GM18507 (cell line): ENCODE measurements around the gene SLC38A6.
"Not testable (repeated sequence)": the region's sequence is repeated elsewhere in the genome, so short reads cannot be mapped to it uniquely, and the experiment has no call there.

Experiments used
- DNase-seq: peaks from one replicate; pipeline ENCODE4 v3.0.0; 2011; ENCODE audit warnings: low read depth; ENCODE audit not compliant: insufficient read length; ENCODE audit errors: extremely low spot score
- FAIRE-seq: peaks from 2 replicates; lab custom pipeline; 2011; peaks lifted over from hg19 to GRCh38; lab: Jason Lieb, UNC

The SLC38A6 gene

GRCh38 chr14:61098096-61098495, 117.1 kb downstream of the SLC38A6 start:
- not testable (repeated sequence) for FAIRE-seq, DNase-seq

- no peak for DNase-seq
- no peak for FAIRE-seq
These were observed 117.7 kb downstream of the SLC38A6 start for GRCh38 chr14:61098721-61099120.

GRCh38 chr14:61099216-61099835, 118.3 kb downstream of the SLC38A6 start:
- DNase-seq (no peak), FAIRE-seq (no peak)

GRCh38 chr14:61101803-61102548, 120.9 kb downstream of the SLC38A6 start:
- FAIRE-seq: no peak
- DNase-seq: no peak
